Measurements from ENCODE around the gene UBFD1.
A peak's percentile ranks its signal among the peaks of the same experiment; 100 is the strongest.
"Not testable (repeated sequence)": the region's sequence is repeated elsewhere in the genome, so short reads cannot be mapped to it uniquely, and the experiment has no call there.

Gene UBFD1

DNA sequence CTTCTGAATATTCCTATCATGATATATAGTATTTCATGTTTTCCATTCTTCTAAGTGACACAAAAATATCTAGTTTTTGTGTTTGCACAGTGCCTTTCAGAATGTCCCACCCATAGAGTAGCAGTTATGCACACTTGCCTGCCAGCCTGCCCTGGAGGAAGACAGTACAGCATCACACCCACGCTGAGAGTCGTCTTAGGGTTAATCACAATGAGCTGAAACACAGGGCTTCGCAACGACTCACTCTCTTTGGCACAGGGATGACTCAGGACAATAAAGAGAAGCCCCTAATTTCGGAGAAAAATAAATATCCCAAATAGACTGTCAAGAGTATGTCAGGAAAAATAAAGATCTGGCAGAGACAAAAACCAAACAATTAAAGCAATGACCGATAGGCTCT lies 50.2 kb downstream of the UBFD1 start:
- DNase-seq (ENCODE audit: low read depth): peak; percentile 45
- TF ChIP-seq, protein P1, sequence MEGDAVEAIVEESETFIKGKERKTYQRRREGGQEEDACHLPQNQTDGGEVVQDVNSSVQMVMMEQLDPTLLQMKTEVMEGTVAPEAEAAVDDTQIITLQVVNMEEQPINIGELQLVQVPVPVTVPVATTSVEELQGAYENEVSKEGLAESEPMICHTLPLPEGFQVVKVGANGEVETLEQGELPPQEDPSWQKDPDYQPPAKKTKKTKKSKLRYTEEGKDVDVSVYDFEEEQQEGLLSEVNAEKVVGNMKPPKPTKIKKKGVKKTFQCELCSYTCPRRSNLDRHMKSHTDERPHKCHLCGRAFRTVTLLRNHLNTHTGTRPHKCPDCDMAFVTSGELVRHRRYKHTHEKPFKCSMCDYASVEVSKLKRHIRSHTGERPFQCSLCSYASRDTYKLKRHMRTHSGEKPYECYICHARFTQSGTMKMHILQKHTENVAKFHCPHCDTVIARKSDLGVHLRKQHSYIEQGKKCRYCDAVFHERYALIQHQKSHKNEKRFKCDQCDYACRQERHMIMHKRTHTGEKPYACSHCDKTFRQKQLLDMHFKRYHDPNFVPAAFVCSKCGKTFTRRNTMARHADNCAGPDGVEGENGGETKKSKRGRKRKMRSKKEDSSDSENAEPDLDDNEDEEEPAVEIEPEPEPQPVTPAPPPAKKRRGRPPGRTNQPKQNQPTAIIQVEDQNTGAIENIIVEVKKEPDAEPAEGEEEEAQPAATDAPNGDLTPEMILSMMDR (IDR thresholded peaks at IDR 0.05; ENCODE audit: insufficient read depth, low read depth, low read length, missing control alignments): no peak
- H3K4me3 ChIP-seq (ENCODE audit: low read length): no peak overlapping the region

- peak; percentile 83 for DNase-seq (ENCODE audit: low read depth)
- TF ChIP-seq, protein P1 (IDR thresholded peaks at IDR 0.05; ENCODE audit: insufficient read depth, low read depth, low read length, missing control alignments): no peak
- H3K4me3 ChIP-seq (ENCODE audit: low read length): no peak overlapping the region
These were observed 50.7 kb downstream of the UBFD1 start for GRCh38 chr16:23608194-23608593.

- TF ChIP-seq, protein P1 (IDR thresholded peaks at IDR 0.05; ENCODE audit: insufficient read depth, low read depth, low read length, missing control alignments): no peak
- no peak overlapping the region for H3K4me3 ChIP-seq (ENCODE audit: low read length)
- no peak for DNase-seq (ENCODE audit: low read depth)
These were observed 52.4 kb downstream of the UBFD1 start for GRCh38 chr16:23609929-23610328.

- not testable (repeated sequence) for DNase-seq (ENCODE audit: low read depth); H3K4me3 ChIP-seq (ENCODE audit: low read length)
These were observed 53.4 kb downstream of the UBFD1 start for GRCh38 chr16:23610905-23611304.

GRCh38 chr16:23611936-23612335 lies 54.4 kb downstream of the UBFD1 start:
- no peak for DNase-seq (ENCODE audit: low read depth)
- H3K4me3 ChIP-seq (ENCODE audit: low read length): no peak overlapping the region
- TF ChIP-seq, protein P1 (IDR thresholded peaks at IDR 0.05; ENCODE audit: insufficient read depth, low read depth, low read length, missing control alignments): no peak

DNA sequence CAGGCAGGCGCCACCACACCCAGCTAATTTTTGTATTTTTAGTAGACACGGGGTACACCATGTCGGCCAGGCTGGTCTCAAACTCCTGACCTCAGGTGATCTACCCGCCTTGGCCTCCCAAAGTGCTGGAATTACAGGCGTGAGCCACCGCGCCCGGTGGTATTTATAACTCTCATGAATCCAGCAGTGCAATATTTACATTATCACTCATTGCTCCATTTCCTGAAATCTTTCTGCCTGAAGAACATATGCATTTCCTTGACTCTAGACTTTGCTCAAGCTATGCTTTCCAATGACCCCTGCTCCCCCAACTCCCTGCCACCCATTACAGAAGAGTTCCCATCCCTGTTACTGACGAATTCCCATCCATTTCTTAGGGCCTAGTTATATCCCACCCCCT lies 58.3 kb downstream of the UBFD1 start:
- DNase-seq (ENCODE audit: low read depth): peak; percentile 7
- H3K4me3 ChIP-seq (ENCODE audit: low read length): no peak overlapping the region
- TF ChIP-seq, protein P1 (IDR thresholded peaks at IDR 0.05; ENCODE audit: insufficient read depth, low read depth, low read length, missing control alignments): no peak
